Tibial nerve (tissue), 4 donors: ENCODE measurements around the gene FAM114A1.

Source experiments
- CTCF ChIP-seq, 5 experiments: fragments of 200-600 bp in 3 of 5; fragments of 450-650 bp in 2 of 5; sonication (generic) in 3 of 5; IDR thresholded peaks; one replicate each; pipeline ENCODE4 v1.5.1; 2016 to 2019; ENCODE audit warnings: antibody characterized with exemption in 5 of 5, mild to moderate bottlenecking in 3 of 5, moderate library complexity in 2 of 5
- EP300 ChIP-seq, 2 donors: sonication (generic); formaldehyde crosslinking; IDR thresholded peaks; one replicate each; pipeline ENCODE4 v1.6.1; 2017; ENCODE audit warnings: antibody characterized with exemption in 2 of 2, mild to moderate bottlenecking in 1 of 2
- POLR2A ChIP-seq, 2 donors: fragments of 450-650 bp; IDR thresholded peaks; one replicate each; pipeline ENCODE4 v1.6.1; 2017; ENCODE audit warnings: antibody characterized with exemption in 2 of 2, mild to moderate bottlenecking in 2 of 2, moderate library complexity in 2 of 2

- no peak for TF ChIP-seq POLR2A (IDR thresholded peaks at IDR 0.05)
- TF ChIP-seq CTCF (IDR thresholded peaks at IDR 0.05) = no peak
- no peak for TF ChIP-seq EP300 (IDR thresholded peaks at IDR 0.05)
Observed at GRCh38 chr4:38837849-38838248, 29.8 kb upstream of the FAM114A1 start.
